Parathyroid adenoma (tissue), 2 donors: ENCODE data around the gene OSBPL1A.

Experiments used
- H2AFZ ChIP-seq: fragments of 300-600 bp; sonication (generic); one replicate; pipeline ENCODE4 v1.7.0; 2017; ENCODE audit warnings: antibody characterized with exemption, mild to moderate bottlenecking
- H3K27ac ChIP-seq: fragments of 300-600 bp; sonication (generic); one replicate; pipeline ENCODE4 v1.7.0; 2017
- H3K27me3 ChIP-seq: fragments of 300-600 bp; sonication (generic); one replicate; pipeline ENCODE4 v1.7.0; 2017; ENCODE audit warnings: low read length; ENCODE audit not compliant: control insufficient read depth, insufficient read depth
- H3K36me3 ChIP-seq: fragments of 300-600 bp; sonication (generic); one replicate; pipeline ENCODE4 v1.7.0; 2017; ENCODE audit warnings: low read length; ENCODE audit not compliant: control insufficient read depth, insufficient read depth
- H3K4me1 ChIP-seq: fragments of 300-600 bp; sonication (generic); one replicate; pipeline ENCODE4 v1.7.0; 2017; ENCODE audit warnings: control low read depth
- H3K4me2 ChIP-seq: fragments of 300-600 bp; sonication (generic); one replicate; pipeline ENCODE4 v1.7.0; 2017; ENCODE audit warnings: low read length
- H3K4me3 ChIP-seq: fragments of 300-600 bp; sonication (generic); one replicate; pipeline ENCODE4 v1.7.0; 2017; ENCODE audit warnings: low read depth, low read length
- H3K79me2 ChIP-seq: fragments of 300-600 bp; sonication (generic); one replicate; pipeline ENCODE4 v1.7.0; 2017; ENCODE audit warnings: control low read depth
- H3K9ac ChIP-seq: fragments of 300-600 bp; sonication (generic); one replicate; pipeline ENCODE4 v1.7.0; 2017; ENCODE audit warnings: mild to moderate bottlenecking
- H3K9me3 ChIP-seq: fragments of 300-600 bp; sonication (generic); one replicate; pipeline ENCODE4 v1.7.0; 2017; ENCODE audit warnings: low read length; ENCODE audit not compliant: control insufficient read depth
- CTCF ChIP-seq: fragments of 300-600 bp; sonication (generic); IDR thresholded peaks from one replicate; pipeline ENCODE4 v1.7.0; 2017; ENCODE audit warnings: antibody characterized with exemption, mild to moderate bottlenecking
- donor health status: primary hyperparathyroidism.

The OSBPL1A gene

GRCh38 chr18:24436939-24437338 is 39.3 kb upstream of the OSBPL1A start:
- Histone ChIP-seq H3K36me3 (no peaks in the 10 kb centered on the region), H3K4me2 (no peak overlapping the region), H3K4me1 (no peaks in the 10 kb centered on the region), H3K79me2 (no peaks in the 10 kb centered on the region), H3K9ac (no peak overlapping the region), H3K27me3 (no peaks in the 10 kb centered on the region), H3K27ac (no peak overlapping the region), H2AFZ (no peak overlapping the region), H3K4me3 (no peak overlapping the region), H3K9me3 (no peaks in the 10 kb centered on the region)
- TF ChIP-seq CTCF, result no peak

- Histone ChIP-seq H3K27ac (no peak overlapping the region), H3K4me1 (peaks cover 2% of the 10 kb centered on the region), H3K9ac (no peak overlapping the region), H3K9me3 (no peaks in the 10 kb centered on the region), H3K36me3 (no peaks in the 10 kb centered on the region), H3K4me2 (no peak overlapping the region), H3K4me3 (no peak overlapping the region), H3K79me2 (no peaks in the 10 kb centered on the region), H3K27me3 (no peaks in the 10 kb centered on the region), H2AFZ (no peak overlapping the region)
- TF ChIP-seq CTCF, result no peak
Observed at GRCh38 chr18:24432618-24433017, 35.0 kb upstream of the OSBPL1A start.

- Histone ChIP-seq H3K4me3 (no peak overlapping the region), H3K27me3 (no peaks in the 10 kb centered on the region), H3K9me3 (no peaks in the 10 kb centered on the region), H2AFZ (no peak overlapping the region), H3K79me2 (no peaks in the 10 kb centered on the region), H3K4me2 (no peak overlapping the region), H3K9ac (no peak overlapping the region), H3K36me3 (no peaks in the 10 kb centered on the region), H3K27ac (no peak overlapping the region), H3K4me1 (peaks cover 2% of the 10 kb centered on the region)
- TF ChIP-seq CTCF, result no peak
Observed at GRCh38 chr18:24429188-24429587, 31.6 kb upstream of the OSBPL1A start.

- Histone ChIP-seq H3K9me3 (no peaks in the 10 kb centered on the region), H3K27ac (no peak overlapping the region), H2AFZ (no peak overlapping the region), H3K4me3 (no peak overlapping the region), H3K9ac (no peak overlapping the region), H3K36me3 (no peaks in the 10 kb centered on the region), H3K79me2 (no peaks in the 10 kb centered on the region), H3K4me2 (no peak overlapping the region), H3K4me1 (peaks cover 2% of the 10 kb centered on the region), H3K27me3 (no peaks in the 10 kb centered on the region)
- peak; percentile 6 for TF ChIP-seq CTCF
Observed at GRCh38 chr18:24428709-24429108, 31.1 kb upstream of the OSBPL1A start.

GRCh38 chr18:24427484-24427883 is 29.9 kb upstream of the OSBPL1A start:
- H3K79me2 ChIP-seq, result no peaks in the 10 kb centered on the region
- H3K9me3 ChIP-seq, result no peaks in the 10 kb centered on the region
- peak overlapping the region; percentile 100 for H2AFZ ChIP-seq
- peaks cover 2% of the 10 kb centered on the region for H3K4me1 ChIP-seq
- TF ChIP-seq CTCF, result no peak
- no peaks in the 10 kb centered on the region for H3K36me3 ChIP-seq
- H3K9ac ChIP-seq, result no peak overlapping the region
- no peaks in the 10 kb centered on the region for H3K27me3 ChIP-seq
- H3K4me2 ChIP-seq, result peak overlapping the region; percentile 91
- H3K27ac ChIP-seq, result no peak overlapping the region
- H3K4me3 ChIP-seq, result peak overlapping the region; percentile 87
